HepG2 (cell line): ENCODE results near the gene TREML4. TPM values are rescaled to one million over a fixed set of nuclear protein-coding genes. Genes with fewer than 3 reads are reported as not detected.

Experiments
- ATAC-seq: fragments of 200-7000 bp; cut with Tn5 transposase; 3 replicates; pipeline ENCODE4 v1.9.1; 2020; ENCODE audit warnings: mild to moderate bottlenecking, moderate library complexity
- BruUV-seq: library from RNA; stranded (reverse); fragments of 400-500 nt; replicated peaks from 2 replicates; lab custom pipeline; 2021; lab: Mats Ljungman, UMichigan
- CTCF ChIA-PET: fragments of 300-600 bp; formaldehyde crosslinking; extraction: SDS; loops from one replicate; lab custom pipeline; 2021; ENCODE audit warnings: low total read pairs, inconsistent platforms, low intra/inter-chr PET ratio; lab: Yijun Ruan, JAX
- POLR2A ChIA-PET: fragments of 350-600 bp; sonication (Branson Sonifier 250); formaldehyde crosslinking; loops from one replicate; lab custom pipeline; 2020; ENCODE audit warnings: antibody characterized with exemption, inconsistent platforms; lab: Yijun Ruan, JAX
- DNase-seq: peaks from one replicate; pipeline ENCODE4 v3.0.0-alpha.2; 2015; ENCODE audit warnings: low spot score
- FAIRE-seq: peaks from 3 replicates; lab custom pipeline; 2011; peaks lifted over from hg19 to GRCh38; lab: Jason Lieb, UNC
- H2AFZ ChIP-seq: one replicate; pipeline ENCODE4 v1.6.1; 2011; ENCODE audit warnings: low read length, inconsistent platforms
- H3K27ac ChIP-seq: fragments of 300-600 bp; 3 replicates; pipeline ENCODE4 v1.8.0; 2011; ENCODE audit warnings: mixed run types, mild to moderate bottlenecking, mixed read lengths, low read length, inconsistent platforms; ENCODE audit not compliant: insufficient read depth; ENCODE audit errors: extremely low read length
- H3K27me3 ChIP-seq, 2 experiments: fragments of 200-600 bp in 1 of 2; 2 replicates in 1 of 2; 3 replicates in 1 of 2; pipeline versions ENCODE4 v1.6.0 to v1.8.0; 2011; ENCODE audit warnings: low read length in 2 of 2, mild to moderate bottlenecking in 2 of 2, moderate library complexity in 2 of 2, inconsistent platforms in 1 of 2; ENCODE audit not compliant: insufficient read depth in 2 of 2, control insufficient read depth in 1 of 2
- H3K36me3 ChIP-seq, 2 experiments: fragments of 200-600 bp in 1 of 2; replicated peaks in 1 of 2; 2 replicates in 1 of 2; 3 replicates in 1 of 2; pipeline versions ENCODE4 v1.5.1 to v1.8.0; 2011; ENCODE audit warnings: low read length in 2 of 2, inconsistent platforms in 1 of 2; ENCODE audit not compliant: insufficient read depth in 2 of 2, control insufficient read depth in 1 of 2
- H3K4me1 ChIP-seq: 2 replicates; pipeline ENCODE4 v1.5.1; 2012; ENCODE audit warnings: low read length, inconsistent platforms; ENCODE audit not compliant: insufficient read depth
- H3K4me2 ChIP-seq: 2 replicates; pipeline ENCODE4 v1.6.0; 2011; ENCODE audit warnings: low read depth, low read length, inconsistent platforms
- H3K4me3 ChIP-seq, 3 experiments: fragments of 200-600 bp in 1 of 3; sonication (generic), shearing (Covaris generic) in 1 of 3; replicated peaks in 1 of 3; 2 replicates each; pipeline ENCODE4 v1.5.1; 2011 to 2016; ENCODE audit warnings: low read length in 3 of 3, inconsistent platforms in 2 of 3, low read depth in 2 of 3, mild to moderate bottlenecking in 2 of 3, control low read depth in 1 of 3, mixed read lengths in 1 of 3; ENCODE audit not compliant: insufficient read depth in 1 of 3
- H3K79me2 ChIP-seq: one replicate; pipeline ENCODE4 v1.6.1; 2011; ENCODE audit warnings: low read length, inconsistent platforms; ENCODE audit not compliant: insufficient read depth
- H3K9ac ChIP-seq: 2 replicates; pipeline ENCODE4 v1.6.0; 2011; ENCODE audit warnings: mild to moderate bottlenecking, low read depth, low read length, inconsistent platforms; ENCODE audit not compliant: insufficient read depth
- H3K9me3 ChIP-seq: 2 replicates; pipeline ENCODE4 v1.5.1; 2012; ENCODE audit warnings: mild to moderate bottlenecking, low read length
- H4K20me1 ChIP-seq: 2 replicates; pipeline ENCODE4 v1.6.0; 2011; ENCODE audit warnings: inconsistent platforms, mild to moderate bottlenecking, low read length, moderate library complexity; ENCODE audit not compliant: insufficient read depth
- CSRNP1 ChIP-seq: sonication (generic); formaldehyde crosslinking; IDR thresholded peaks from 2 replicates; pipeline ENCODE4 v1.8.1; 2023; ENCODE audit warnings: mild to moderate bottlenecking, missing genetic modification reagents
- ELF3 ChIP-seq: IDR thresholded peaks from 2 replicates; pipeline ENCODE4 v1.6.1; 2016; ENCODE audit warnings: missing genetic modification reagents, missing compliant biosample characterization
- GABPB1 ChIP-seq: IDR thresholded peaks from 2 replicates; pipeline ENCODE4 v1.6.1; 2016; ENCODE audit warnings: mild to moderate bottlenecking, missing genetic modification reagents, moderate library complexity, missing compliant biosample characterization
- HINFP ChIP-seq: sonication (generic); formaldehyde crosslinking; IDR thresholded peaks from 2 replicates; pipeline ENCODE4 v1.4.0; 2020; ENCODE audit warnings: low read depth, mild to moderate bottlenecking, missing genetic modification reagents
- HMGA1 ChIP-seq: sonication (generic); formaldehyde crosslinking; conservative IDR thresholded peaks from 2 replicates; pipeline ENCODE4 v1.4.0; 2020; ENCODE audit warnings: missing genetic modification reagents
- MTA1 ChIP-seq: sonication (generic); formaldehyde crosslinking; IDR thresholded peaks from 2 replicates; pipeline ENCODE4 v1.4.0; 2020; ENCODE audit warnings: missing genetic modification reagents, mild to moderate bottlenecking, borderline replicate concordance
- PHB2 ChIP-seq: fragments of 450-650 bp; IDR thresholded peaks from 2 replicates; pipeline ENCODE4 v1.6.1; 2018; ENCODE audit not compliant: partially characterized antibody
- RORA ChIP-seq: sonication (generic); formaldehyde crosslinking; IDR thresholded peaks from 2 replicates; pipeline ENCODE4 v1.5.0; 2020; ENCODE audit warnings: mild to moderate bottlenecking, missing genetic modification reagents, moderate library complexity
- SATB2 ChIP-seq: sonication (generic); formaldehyde crosslinking; IDR thresholded peaks from 2 replicates; pipeline ENCODE4 v1.5.0; 2020; ENCODE audit warnings: missing genetic modification reagents
- SOX6 ChIP-seq, 2 experiments: fragments of 450-650 bp in 1 of 2; sonication (generic) in 1 of 2; formaldehyde crosslinking in 1 of 2; IDR thresholded peaks; 2 replicates each; pipeline versions ENCODE4 v1.4.0 to v1.6.1; 2017 to 2020; ENCODE audit warnings: antibody characterized with exemption in 1 of 2, mild to moderate bottlenecking in 1 of 2, missing genetic modification reagents in 1 of 2
- ZBTB1 ChIP-seq: sonication (generic); formaldehyde crosslinking; IDR thresholded peaks from 2 replicates; pipeline ENCODE4 v1.4.0; 2020; ENCODE audit warnings: missing genetic modification reagents, borderline replicate concordance
- ZBTB38 ChIP-seq: sonication (generic); formaldehyde crosslinking; IDR thresholded peaks from 2 replicates; pipeline ENCODE4 v1.5.1; 2020; ENCODE audit warnings: mild to moderate bottlenecking, missing genetic modification reagents
- ZIK1 ChIP-seq: sonication (generic); formaldehyde crosslinking; IDR thresholded peaks from 2 replicates; pipeline ENCODE4 v1.5.0; 2020; ENCODE audit warnings: mild to moderate bottlenecking, low read depth, missing genetic modification reagents, borderline replicate concordance
- ZNF234 ChIP-seq: sonication (generic); formaldehyde crosslinking; conservative IDR thresholded peaks from 2 replicates; pipeline ENCODE4 v1.5.1; 2020; ENCODE audit warnings: mild to moderate bottlenecking, missing genetic modification reagents
- ZNF263 ChIP-seq: sonication (generic); formaldehyde crosslinking; IDR thresholded peaks from 2 replicates; pipeline ENCODE4 v1.4.0; 2020; ENCODE audit warnings: missing genetic modification reagents
- ZNF335 ChIP-seq: sonication (generic); formaldehyde crosslinking; IDR thresholded peaks from 2 replicates; pipeline ENCODE4 v1.4.0; 2020; ENCODE audit warnings: missing genetic modification reagents
- ZNF670 ChIP-seq: sonication (generic); formaldehyde crosslinking; IDR thresholded peaks from 2 replicates; pipeline ENCODE4 v1.8.0; 2022; ENCODE audit warnings: mild to moderate bottlenecking, missing genetic modification reagents, borderline replicate concordance
- ZNF674 ChIP-seq: sonication (generic); formaldehyde crosslinking; IDR thresholded peaks from 2 replicates; pipeline ENCODE4 v1.5.0; 2020; ENCODE audit warnings: low read depth, mild to moderate bottlenecking, missing genetic modification reagents
- ZNF709 ChIP-seq: sonication (generic); formaldehyde crosslinking; IDR thresholded peaks from 2 replicates; pipeline ENCODE4 v1.5.0; 2020; ENCODE audit warnings: mild to moderate bottlenecking, missing genetic modification reagents
- WGBS: methylation state at CpG from one replicate; pipeline ENCODE4 v1.1.6; 2017; ENCODE audit warnings: low lambda C conversion rate; 5-methylcytosine and 5-hydroxymethylcytosine counted together
- in situ Hi-C: cut with HindIII; loops from 2 replicates; pipeline ENCODE4 v1.10.0; 2017; ENCODE audit warnings: low pct_unique_long_range_greater_than_20kb; ENCODE audit not compliant: extremely low pct_ligation_motif_present
- intact Hi-C: fragments of 100-400 bp; cut with micrococcal nuclease; formaldehyde crosslinking; loops from one replicate; pipeline ENCODE4 v1.10.0; 2022; ENCODE audit not compliant: unreplicated experiment
- polyA plus RNA-seq, 8 experiments: library from polyadenylated mRNA; depleted of rRNA in 3 of 8; stranded (reverse) in 7 of 8; unstranded in 1 of 8; fragments of >200 nt; fragmentation: Illumina TruSeq in 4 of 8; extraction: Trizol in 4 of 8; gene quantifications; 2 replicates each; pipeline versions ENCODE4 v1.2.1 to v1.2.3, GENCODE V29; 2011 to 2016; ENCODE audit warnings: low read depth in 4 of 8, missing spikeins in 1 of 8, mixed read lengths in 1 of 8; ENCODE audit not compliant: insufficient read depth in 1 of 8
- total RNA-seq, 5 experiments: library from RNA; depleted of rRNA; stranded (reverse); fragments of >200 nt; fragmentation: Illumina TruSeq; extraction: Trizol; gene quantifications; 2 replicates each; pipeline ENCODE4 v1.2.3, GENCODE V29; 2016; ENCODE audit warnings: low read depth in 1 of 5
- TF ChIP-seq, protein P1 (sequence below): sonication (generic); formaldehyde crosslinking; IDR thresholded peaks from 2 replicates; pipeline ENCODE4 v1.4.0; 2020; ENCODE audit warnings: mild to moderate bottlenecking, missing genetic modification reagents

The TREML4 gene
- total and polyA plus RNA-seq, 2 of the 13 experiments (the other 11 are each of a cell fraction or from before 2014, with no cell fraction given), result not detected

DNA sequence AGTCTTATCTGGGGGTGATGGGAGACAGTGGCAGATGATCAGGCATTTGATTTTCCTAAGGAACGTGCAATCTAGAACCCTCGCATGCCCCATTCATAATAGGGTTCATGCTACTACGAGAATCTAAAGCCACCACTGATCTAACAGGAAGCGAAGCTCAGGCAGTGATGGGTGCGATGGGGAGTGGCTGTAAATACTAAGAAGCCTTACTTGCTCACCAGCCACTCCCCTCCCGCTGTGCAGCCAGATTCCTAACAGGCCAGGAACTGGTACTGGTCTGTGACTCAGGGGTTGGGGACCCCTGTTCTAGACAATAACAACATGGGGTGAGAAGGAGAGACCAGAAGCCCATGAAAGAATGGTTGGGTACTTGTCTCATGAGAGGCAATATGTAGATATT lies 4.5 kb downstream of the TREML4 start:
- no peaks in the 10 kb centered on the region for H3K36me3 ChIP-seq
- no peaks in the 10 kb centered on the region for H4K20me1 ChIP-seq
- TF ChIP-seq ZBTB38 (CRISPR knock-in tag) (no peak), HINFP (CRISPR knock-in tag) (no peak), ZNF670 (CRISPR knock-in tag) (no peak), ZIK1 (CRISPR knock-in tag) (no peak), ZBTB1 (CRISPR knock-in tag) (no peak), ZNF674 (CRISPR knock-in tag) (no peak), GABPB1 (no peak), ZNF709 (CRISPR knock-in tag) (no peak), ZNF335 (CRISPR knock-in tag) (no peak), SATB2 (CRISPR knock-in tag) (no peak), RORA (CRISPR knock-in tag) (no peak), PHB2 (no peak), ZNF234 (CRISPR knock-in tag) (no peak), ELF3 (CRISPR knock-in tag) (no peak), MTA1 (no peak), HMGA1 (no peak), ZNF263 (CRISPR knock-in tag) (no peak), SOX6 (IDR thresholded peaks at IDR 0.05) (no peak), SOX6 (CRISPR knock-in tag; IDR thresholded peaks at IDR 0.05) (no peak), CSRNP1 (CRISPR knock-in tag) (no peak)
- TF ChIP-seq, protein P1, sequence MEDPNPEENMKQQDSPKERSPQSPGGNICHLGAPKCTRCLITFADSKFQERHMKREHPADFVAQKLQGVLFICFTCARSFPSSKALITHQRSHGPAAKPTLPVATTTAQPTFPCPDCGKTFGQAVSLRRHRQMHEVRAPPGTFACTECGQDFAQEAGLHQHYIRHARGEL (CRISPR knock-in tag), result no peak
- in situ Hi-C loops, result no loop called here
- intact Hi-C loops, result no loop called here
- no TSS peak for BruUV-seq
- no peaks in the 10 kb centered on the region for H3K9me3 ChIP-seq
- no peak overlapping the region for H3K9ac ChIP-seq
- no peak for DNase-seq
- CTCF ChIA-PET, result no interaction called here
- POLR2A ChIA-PET, result no interaction called here
- WGBS, result 14% methylated on average over 6 of the region's 6 CpGs
- H3K27ac ChIP-seq, result no peak overlapping the region
- H3K4me2 ChIP-seq, result no peak overlapping the region
- no peaks in the 10 kb centered on the region for H3K79me2 ChIP-seq
- no peaks in the 10 kb centered on the region for H3K4me1 ChIP-seq
- H3K4me3 ChIP-seq, result no peak overlapping the region
- peaks cover 2 to 14% of the 10 kb centered on the region in 2 experiments; a peak in 2 of 5 replicates for H3K27me3 ChIP-seq
- ATAC-seq, result no peak
- no peak overlapping the region for H2AFZ ChIP-seq
- FAIRE-seq, result no peak
